Fibroblast of pulmonary artery (primary cell): ENCODE data around the gene KRT72.

Experiments
- DNase-seq: peaks from one replicate; pipeline ENCODE4 v3.0.0-alpha.2; 2010; ENCODE audit warnings: low read depth
- H3K4me3 ChIP-seq: replicated peaks from 2 replicates; pipeline ENCODE4 v1.5.1; 2011; ENCODE audit warnings: low read depth, mild to moderate bottlenecking, control low read depth, low read length, moderate library complexity
- CTCF ChIP-seq: IDR thresholded peaks from 2 replicates; pipeline ENCODE4 v1.5.1; 2011; ENCODE audit warnings: mild to moderate bottlenecking, control low read depth, low read length, inconsistent platforms; ENCODE audit errors: missing control alignments

The KRT72 gene

GRCh38 chr12:52573743-52574142 lies 27.5 kb downstream of the KRT72 start, which contains the start of gene KRT74:
TSS of gene KRT74 (minus strand) at chr12:52573843. CDS start at chr12:52573777, 66 bp downstream.
- DNase-seq: no peak
- H3K4me3 ChIP-seq: no peak within 1 kb of the TSS
- TF ChIP-seq CTCF: no peak

GRCh38 chr12:52573306-52573705 lies 28.0 kb downstream of the KRT72 start:
- H3K4me3 ChIP-seq: no peak overlapping the region
- DNase-seq: no peak
- TF ChIP-seq CTCF: no peak

- no peak for TF ChIP-seq CTCF
- DNase-seq: no peak
- H3K4me3 ChIP-seq: no peak overlapping the region
Observed at GRCh38 chr12:52570511-52570910, 30.8 kb downstream of the KRT72 start.

GRCh38 chr12:52568111-52568510 lies 33.2 kb downstream of the KRT72 start:
- TF ChIP-seq CTCF: no peak
- no peak overlapping the region for H3K4me3 ChIP-seq
- no peak for DNase-seq

- DNase-seq: no peak
- H3K4me3 ChIP-seq: no peak overlapping the region
- TF ChIP-seq CTCF: no peak
Observed at GRCh38 chr12:52566847-52567291, 34.4 kb downstream of the KRT72 start.

- H3K4me3 ChIP-seq: no peak overlapping the region
- DNase-seq: no peak
- no peak for TF ChIP-seq CTCF
Observed at GRCh38 chr12:52564582-52564981, 36.7 kb downstream of the KRT72 start.

GRCh38 chr12:52561880-52562449 lies 39.3 kb downstream of the KRT72 start:
- DNase-seq: peak; percentile 15
- peak; percentile 34 for TF ChIP-seq CTCF
- no peak overlapping the region for H3K4me3 ChIP-seq
